22Rv1 (cell line): ENCODE results near the gene LSP1.

Experiments
- ZFX ChIP-seq: fragments of 450-650 bp; IDR thresholded peaks from 2 replicates; pipeline ENCODE4 v1.6.1; 2017; ENCODE audit warnings: antibody characterized with exemption, borderline replicate concordance
- TF ChIP-seq, protein P1 (sequence below): fragments of 450-650 bp; IDR thresholded peaks from 2 replicates; pipeline ENCODE4 v1.5.1; 2017; ENCODE audit warnings: mild to moderate bottlenecking

DNA sequence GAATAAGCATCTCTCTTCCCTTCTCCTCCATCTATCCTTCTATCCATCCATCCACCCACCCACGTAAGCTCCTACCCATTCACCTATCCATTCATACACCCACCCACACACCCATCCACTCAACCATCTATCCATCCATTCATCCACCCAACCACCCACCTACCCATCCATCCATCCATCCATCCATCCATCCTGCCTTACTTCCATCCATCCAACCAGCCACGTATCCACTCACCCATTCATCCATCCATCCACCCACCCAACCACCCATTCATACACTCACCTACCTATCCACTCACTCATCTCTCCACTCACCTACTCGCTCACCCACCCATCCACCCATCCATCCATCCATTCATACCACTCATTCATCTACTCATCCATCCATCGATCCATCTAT is 79.8 kb downstream of the LSP1 start:
- TF ChIP-seq, protein P1, sequence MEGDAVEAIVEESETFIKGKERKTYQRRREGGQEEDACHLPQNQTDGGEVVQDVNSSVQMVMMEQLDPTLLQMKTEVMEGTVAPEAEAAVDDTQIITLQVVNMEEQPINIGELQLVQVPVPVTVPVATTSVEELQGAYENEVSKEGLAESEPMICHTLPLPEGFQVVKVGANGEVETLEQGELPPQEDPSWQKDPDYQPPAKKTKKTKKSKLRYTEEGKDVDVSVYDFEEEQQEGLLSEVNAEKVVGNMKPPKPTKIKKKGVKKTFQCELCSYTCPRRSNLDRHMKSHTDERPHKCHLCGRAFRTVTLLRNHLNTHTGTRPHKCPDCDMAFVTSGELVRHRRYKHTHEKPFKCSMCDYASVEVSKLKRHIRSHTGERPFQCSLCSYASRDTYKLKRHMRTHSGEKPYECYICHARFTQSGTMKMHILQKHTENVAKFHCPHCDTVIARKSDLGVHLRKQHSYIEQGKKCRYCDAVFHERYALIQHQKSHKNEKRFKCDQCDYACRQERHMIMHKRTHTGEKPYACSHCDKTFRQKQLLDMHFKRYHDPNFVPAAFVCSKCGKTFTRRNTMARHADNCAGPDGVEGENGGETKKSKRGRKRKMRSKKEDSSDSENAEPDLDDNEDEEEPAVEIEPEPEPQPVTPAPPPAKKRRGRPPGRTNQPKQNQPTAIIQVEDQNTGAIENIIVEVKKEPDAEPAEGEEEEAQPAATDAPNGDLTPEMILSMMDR: no peak
- TF ChIP-seq ZFX: no peak
